ENCODE results near the gene USP13. TPM values are rescaled to one million over a fixed set of nuclear protein-coding genes. Genes with fewer than 3 reads are reported as not detected.

The USP13 gene
- total RNA-seq, 1 donor from 2014 or later = 13.9 TPM

DNA sequence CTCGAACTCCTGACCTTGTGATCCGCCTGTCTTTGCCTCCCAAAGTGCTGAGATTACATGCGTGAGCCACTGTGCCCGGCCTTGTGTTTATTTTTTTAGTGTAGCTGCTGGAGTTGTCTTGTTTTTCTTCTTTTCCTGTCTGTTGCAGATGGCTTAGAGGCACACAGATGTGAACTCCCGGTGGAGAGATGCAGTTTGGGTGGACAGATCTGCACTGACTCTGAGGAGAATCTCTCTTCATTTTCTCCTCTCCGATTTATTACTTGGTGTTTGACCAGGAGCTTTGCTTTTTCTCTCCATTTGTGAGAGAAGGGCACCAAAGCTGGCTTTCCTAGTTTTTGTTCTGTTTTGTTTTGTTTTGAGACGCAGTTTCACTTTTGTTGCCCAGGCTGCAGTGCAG lies 62.7 kb downstream of the USP13 start:
- no peaks in the 10 kb centered on the region for H3K4me1 ChIP-seq
- H3K36me3 ChIP-seq = peaks cover 7% of the 10 kb centered on the region
- H3K27me3 ChIP-seq (ENCODE audit: low read depth) = no peaks in the 10 kb centered on the region
- ATAC-seq (no peak), DNase-seq (no peak)
- no peak overlapping the region for H3K4me3 ChIP-seq
- H3K9me3 ChIP-seq = no peaks in the 10 kb centered on the region
- TF ChIP-seq, protein P1, sequence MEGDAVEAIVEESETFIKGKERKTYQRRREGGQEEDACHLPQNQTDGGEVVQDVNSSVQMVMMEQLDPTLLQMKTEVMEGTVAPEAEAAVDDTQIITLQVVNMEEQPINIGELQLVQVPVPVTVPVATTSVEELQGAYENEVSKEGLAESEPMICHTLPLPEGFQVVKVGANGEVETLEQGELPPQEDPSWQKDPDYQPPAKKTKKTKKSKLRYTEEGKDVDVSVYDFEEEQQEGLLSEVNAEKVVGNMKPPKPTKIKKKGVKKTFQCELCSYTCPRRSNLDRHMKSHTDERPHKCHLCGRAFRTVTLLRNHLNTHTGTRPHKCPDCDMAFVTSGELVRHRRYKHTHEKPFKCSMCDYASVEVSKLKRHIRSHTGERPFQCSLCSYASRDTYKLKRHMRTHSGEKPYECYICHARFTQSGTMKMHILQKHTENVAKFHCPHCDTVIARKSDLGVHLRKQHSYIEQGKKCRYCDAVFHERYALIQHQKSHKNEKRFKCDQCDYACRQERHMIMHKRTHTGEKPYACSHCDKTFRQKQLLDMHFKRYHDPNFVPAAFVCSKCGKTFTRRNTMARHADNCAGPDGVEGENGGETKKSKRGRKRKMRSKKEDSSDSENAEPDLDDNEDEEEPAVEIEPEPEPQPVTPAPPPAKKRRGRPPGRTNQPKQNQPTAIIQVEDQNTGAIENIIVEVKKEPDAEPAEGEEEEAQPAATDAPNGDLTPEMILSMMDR (IDR thresholded peaks at IDR 0.05) = no peak
- no peak overlapping the region for H3K27ac ChIP-seq
- intact Hi-C loops (cut with DNase I) = no loop called here

DNA sequence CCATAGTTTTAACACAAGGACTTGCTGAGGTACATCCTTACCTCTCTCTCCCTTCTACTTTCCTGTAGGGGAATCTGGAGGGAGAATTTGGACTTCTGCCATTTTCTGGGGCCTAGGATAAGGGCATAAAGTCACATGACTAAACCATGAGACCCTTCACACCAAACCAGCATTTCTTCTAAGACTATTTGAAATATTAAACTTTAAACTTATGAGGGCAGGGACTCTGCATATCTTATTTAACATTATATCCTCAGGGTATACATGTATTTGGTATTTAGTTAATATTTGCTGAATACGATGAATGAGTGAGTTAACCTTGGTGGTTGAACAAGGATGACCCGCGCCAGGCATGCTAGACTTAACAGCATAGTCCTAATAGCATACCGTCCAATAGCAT lies 63.4 kb downstream of the USP13 start:
- Histone ChIP-seq H3K36me3 (peaks cover 3% of the 10 kb centered on the region), H3K27me3 (ENCODE audit: low read depth) (no peaks in the 10 kb centered on the region), H3K27ac (no peak overlapping the region), H3K4me1 (no peaks in the 10 kb centered on the region), H3K9me3 (no peaks in the 10 kb centered on the region), H3K4me3 (no peak overlapping the region)
- intact Hi-C loops (cut with DNase I) = no loop called here
- DNase-seq (no peak), ATAC-seq (no peak)
- TF ChIP-seq, protein P1 (IDR thresholded peaks at IDR 0.05) = no peak

DNA sequence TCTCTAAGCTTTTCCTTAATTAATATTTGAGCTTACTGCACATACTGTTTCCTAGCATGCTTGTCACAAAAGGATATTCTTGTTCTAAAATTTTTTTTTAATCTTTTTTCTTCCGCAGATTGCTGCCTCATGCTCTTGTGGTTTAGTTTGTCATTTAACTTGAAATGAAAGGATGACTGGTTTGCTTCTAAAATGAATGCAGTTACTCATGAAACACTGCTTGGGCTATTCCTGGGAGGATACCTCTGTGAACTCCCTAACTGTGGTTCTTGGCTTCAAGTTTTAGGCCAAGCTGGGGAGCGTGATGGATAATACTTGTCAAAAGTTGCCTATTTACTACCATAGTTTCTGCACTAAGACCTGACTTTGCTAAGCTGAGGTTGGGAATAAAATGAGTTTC lies 64.0 kb downstream of the USP13 start:
- intact Hi-C loops (cut with DNase I) = no loop called here
- no peak overlapping the region for H3K27ac ChIP-seq
- peaks cover 7% of the 10 kb centered on the region for H3K36me3 ChIP-seq
- no peaks in the 10 kb centered on the region for H3K9me3 ChIP-seq
- ATAC-seq = no peak
- no peak overlapping the region for H3K4me3 ChIP-seq
- no peaks in the 10 kb centered on the region for H3K4me1 ChIP-seq
- no peaks in the 10 kb centered on the region for H3K27me3 ChIP-seq (ENCODE audit: low read depth)
- TF ChIP-seq, protein P1 (IDR thresholded peaks at IDR 0.05) = no peak
- no peak for DNase-seq

DNA sequence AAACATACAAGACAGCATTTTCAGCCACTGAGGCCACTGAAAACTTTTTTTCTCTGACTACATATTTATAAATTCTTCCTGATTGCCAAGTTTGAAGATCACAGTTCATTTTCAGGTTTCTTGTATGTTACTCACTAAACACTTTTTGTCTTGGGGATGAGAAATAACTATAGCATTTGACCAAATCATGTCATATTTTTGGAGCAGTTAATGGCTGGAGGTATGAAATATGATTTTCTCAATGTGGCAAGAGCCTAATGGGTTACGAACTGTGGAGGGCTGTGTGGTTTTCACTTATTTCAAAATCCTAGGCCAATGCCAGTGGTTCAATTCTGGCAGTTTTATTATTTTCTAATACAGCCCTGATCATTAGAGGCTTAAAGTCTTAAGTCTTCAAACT lies 64.4 kb downstream of the USP13 start:
- intact Hi-C loops (cut with DNase I) = no loop called here
- ATAC-seq = no peak

DNA sequence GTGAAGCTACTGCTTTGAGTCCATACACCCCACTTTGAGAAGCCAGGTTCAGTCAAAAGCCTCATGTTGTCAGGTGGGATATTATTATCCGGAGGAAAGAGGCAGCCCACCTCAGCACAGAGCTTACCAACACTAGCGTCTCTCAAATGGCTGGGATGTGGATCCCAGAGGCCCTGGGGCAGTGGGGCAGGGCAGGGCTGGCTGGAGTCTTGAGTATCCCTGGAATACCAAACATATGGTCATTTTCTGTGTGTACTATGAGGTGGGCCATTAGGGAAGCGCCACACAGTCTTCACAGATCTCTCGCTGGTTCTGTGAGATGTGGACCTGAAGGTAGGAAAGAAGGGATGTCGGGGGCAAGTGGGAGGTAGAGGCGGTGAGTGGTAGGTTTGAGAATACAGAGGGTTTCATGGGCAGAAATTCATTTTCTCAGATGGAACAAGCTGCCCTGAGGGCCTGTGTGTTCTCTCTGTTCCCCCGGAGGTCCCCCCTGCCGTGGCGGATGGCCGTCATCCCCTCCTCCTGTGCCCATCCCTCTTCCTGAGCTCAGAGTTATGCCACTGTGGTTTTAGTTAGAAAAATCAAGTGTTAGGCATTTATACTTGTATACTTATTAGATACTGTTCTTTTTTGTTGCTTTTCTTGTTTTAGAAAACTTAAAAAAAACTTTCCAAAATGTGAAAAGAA lies 66.4 kb downstream of the USP13 start:
- TF ChIP-seq, protein P1 (IDR thresholded peaks at IDR 0.05) = no peak
- Histone ChIP-seq H3K4me3 (no peak overlapping the region), H3K27ac (no peak overlapping the region), H3K9me3 (no peaks in the 10 kb centered on the region), H3K27me3 (ENCODE audit: low read depth) (no peaks in the 10 kb centered on the region), H3K4me1 (no peaks in the 10 kb centered on the region), H3K36me3 (peaks cover 15% of the 10 kb centered on the region)
- no peak for DNase-seq
- intact Hi-C loops (cut with DNase I) = no loop called here
- ATAC-seq = no peak

More for the DNA sequence above, 64.4 kb downstream of the USP13 start:
- no peak for DNase-seq
- no peak overlapping the region for H3K27ac ChIP-seq
- H3K36me3 ChIP-seq = peaks cover 12% of the 10 kb centered on the region
- H3K9me3 ChIP-seq = no peaks in the 10 kb centered on the region
- H3K4me3 ChIP-seq = no peak overlapping the region
- no peaks in the 10 kb centered on the region for H3K27me3 ChIP-seq (ENCODE audit: low read depth)
- no peaks in the 10 kb centered on the region for H3K4me1 ChIP-seq
- TF ChIP-seq, protein P1 (IDR thresholded peaks at IDR 0.05) = no peak
